ENCODE data around the gene CEMP1.
"Not testable (repeated sequence)": the region's sequence is repeated elsewhere in the genome, so short reads cannot be mapped to it uniquely, and the experiment has no call there.

CEMP1 gene

GRCh38 chr16:2535625-2536013 lies 4.4 kb upstream of the CEMP1 start:
- no peak for DNase-seq (ENCODE audit: low read depth in 2 of 2)

- not testable (repeated sequence) for DNase-seq (ENCODE audit: low read depth in 2 of 2)
Observed at GRCh38 chr16:2534335-2534734, 3.1 kb upstream of the CEMP1 start.

DNA sequence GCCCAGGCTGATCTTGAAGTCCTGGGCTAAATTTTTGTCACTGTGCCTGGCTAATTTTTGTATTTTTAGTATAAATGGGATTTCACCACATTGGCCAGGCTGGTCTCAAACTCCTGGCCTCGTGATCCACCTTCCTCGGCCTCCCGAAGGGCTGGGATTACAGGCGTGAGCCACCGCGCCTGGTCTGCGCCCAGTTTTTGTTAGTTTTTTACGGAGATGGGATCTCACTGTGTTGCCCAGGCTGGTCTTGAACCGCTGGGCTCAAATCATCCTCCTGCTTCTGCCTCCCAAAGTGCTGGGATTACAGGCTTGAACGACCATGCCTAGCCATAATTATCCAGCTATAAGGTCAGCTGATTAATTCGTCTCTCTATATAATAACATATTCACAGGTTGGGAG lies 2.7 kb upstream of the CEMP1 start:
- DNase-seq (ENCODE audit: low read depth in 2 of 2), result no peak

DNA sequence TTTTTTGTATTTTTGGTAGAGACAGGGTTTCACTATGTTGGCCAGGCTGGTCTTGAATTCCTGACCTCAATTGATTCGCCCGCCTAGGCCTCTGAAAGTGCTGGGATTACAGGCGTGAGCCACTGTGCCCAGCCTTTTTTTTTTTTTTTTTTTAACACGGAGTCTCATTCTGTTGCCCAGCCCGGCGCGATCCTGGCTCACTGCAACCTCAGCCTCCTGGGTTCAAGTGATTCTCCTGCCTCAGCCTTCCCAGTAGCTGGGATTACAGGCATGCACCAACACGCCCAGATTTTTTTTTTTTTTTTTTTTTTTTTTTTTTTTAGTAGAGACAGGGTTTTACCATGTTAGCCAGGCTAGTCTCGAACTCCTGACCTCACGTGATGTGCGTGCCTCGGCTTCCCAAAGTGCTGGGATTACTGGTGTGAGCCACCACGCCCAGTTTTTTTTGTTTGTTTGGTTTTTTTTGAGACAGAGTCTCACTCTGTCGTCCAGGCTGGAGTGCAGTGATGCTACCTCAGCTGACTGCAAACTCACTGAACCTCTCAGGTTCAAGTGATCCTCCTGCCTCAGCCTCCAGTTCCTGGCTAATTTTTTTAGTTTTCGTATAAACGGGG lies 2.0 kb upstream of the CEMP1 start:
- not testable (repeated sequence) for DNase-seq (ENCODE audit: low read depth in 2 of 2)

DNA sequence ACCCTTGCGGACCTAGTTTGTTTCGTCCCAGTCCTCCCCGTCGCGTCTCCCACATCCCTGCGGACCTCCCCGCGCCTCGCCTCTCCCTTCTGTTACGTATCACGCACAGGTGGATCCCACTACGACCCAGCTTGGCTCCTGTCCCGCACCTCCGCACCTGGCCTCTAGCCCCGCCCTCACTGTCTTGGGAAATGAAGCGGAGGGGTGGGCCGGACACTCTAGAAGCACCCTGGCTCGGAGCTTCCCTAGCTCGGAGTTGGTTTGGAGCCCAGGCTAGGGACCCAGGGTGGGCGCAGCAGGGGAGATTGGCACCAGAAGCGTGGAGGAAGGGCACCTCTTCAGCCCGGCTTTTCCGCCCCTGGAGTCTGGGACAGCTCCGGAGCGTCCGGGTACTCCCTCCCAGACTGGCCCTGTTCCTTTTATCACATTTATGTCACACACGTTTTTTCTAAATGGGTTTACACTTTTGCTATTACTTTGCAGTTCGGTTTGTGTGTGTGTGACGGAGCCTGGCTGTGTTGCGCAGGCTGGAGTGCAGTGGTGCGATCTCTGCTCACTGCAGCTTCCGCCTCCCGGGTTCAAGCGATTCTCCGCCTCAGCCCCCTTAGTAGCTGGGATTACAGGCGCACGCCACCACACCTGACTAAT lies 1.4 kb upstream of the CEMP1 start:
- peak in 1 of 2 donors; percentile 64 for DNase-seq (ENCODE audit: low read depth in 2 of 2)

- DNase-seq (ENCODE audit: low read depth in 2 of 2), result peak; percentile 98
Observed at GRCh38 chr16:2531696-2532493, 687 bp upstream of the CEMP1 start.

GRCh38 chr16:2530629-2531318 lies 434 bp downstream of the CEMP1 start:
- no peak for DNase-seq (ENCODE audit: low read depth in 2 of 2)

DNA sequence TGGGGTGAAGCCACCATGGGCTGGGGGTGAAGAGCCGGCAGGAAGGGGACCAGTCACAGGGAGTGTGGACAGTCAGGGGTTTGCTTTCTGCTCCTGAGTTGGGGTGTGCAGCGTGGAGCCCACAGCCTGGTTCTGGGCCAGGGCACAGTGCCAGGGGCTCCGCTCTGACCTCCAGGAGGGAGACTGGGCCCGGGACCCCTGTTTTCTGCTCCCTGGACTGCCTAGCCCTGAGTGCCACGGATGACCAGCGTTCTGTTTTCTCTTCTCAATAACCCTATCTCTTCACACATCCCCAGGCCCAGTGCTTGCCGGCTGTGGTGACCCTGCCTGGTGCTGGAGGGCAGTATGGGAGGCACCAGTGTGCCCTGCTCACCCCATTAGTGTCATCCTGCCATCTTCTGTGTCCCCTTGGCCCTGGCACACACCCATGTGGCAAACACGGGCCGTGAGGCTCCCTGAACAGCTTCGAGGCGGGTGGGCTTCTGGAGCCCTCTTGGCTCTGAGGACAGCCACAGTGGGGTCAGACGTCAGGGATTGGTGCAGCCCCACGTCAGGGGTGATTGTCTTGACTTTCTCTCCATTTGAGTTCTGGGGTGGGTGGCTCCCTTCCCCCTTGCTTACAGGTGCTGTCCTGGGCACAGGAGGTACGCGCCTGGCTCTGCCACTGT lies 1.1 kb downstream of the CEMP1 start:
- no peak for DNase-seq (ENCODE audit: low read depth in 2 of 2)

GRCh38 chr16:2529061-2529931 lies 1.9 kb downstream of the CEMP1 start:
- no peak for DNase-seq (ENCODE audit: low read depth in 2 of 2)

DNA sequence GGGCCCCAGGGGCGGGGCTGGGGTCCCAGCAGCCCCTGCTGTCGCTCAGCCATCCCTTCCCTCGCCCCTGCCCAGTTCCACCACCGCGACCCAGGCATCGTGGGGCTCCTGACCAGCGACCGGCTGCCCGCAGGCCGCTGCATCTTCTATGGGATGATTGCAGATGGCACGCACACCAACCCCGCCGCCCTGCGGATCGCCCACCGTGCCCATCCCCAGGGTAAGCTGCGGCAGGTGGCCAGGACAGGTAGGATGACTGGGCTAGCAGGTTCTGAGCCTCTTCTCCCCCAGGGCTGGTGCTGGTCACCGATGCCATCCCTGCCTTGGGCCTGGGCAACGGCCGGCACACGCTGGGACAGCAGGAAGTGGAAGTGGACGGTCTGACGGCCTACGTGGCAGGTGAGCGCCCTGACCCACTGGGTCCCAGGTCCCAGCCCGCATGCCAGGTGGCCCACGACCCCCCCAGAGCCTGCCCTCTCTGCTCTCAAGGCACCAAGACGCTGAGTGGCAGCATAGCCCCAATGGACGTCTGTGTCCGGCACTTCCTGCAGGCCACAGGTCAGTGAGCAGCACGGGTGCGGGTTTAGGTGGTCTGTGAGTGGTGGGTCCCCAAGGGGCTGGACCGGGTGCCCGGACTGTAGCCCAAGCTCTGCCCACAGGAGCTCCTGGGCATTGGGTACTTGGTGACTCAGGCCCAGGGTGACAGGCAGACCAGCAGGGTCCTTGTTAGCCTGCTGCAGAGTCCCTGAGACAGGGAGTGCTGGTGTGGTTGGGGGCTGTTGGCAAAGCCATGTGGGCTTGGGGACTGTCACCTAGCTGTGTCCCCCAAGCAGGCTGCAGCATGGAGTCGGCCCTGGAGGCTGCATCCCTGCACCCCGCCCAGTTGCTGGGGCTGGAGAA lies 2.8 kb downstream of the CEMP1 start:
- no peak for DNase-seq (ENCODE audit: low read depth in 2 of 2)

GRCh38 chr16:2527784-2528100 lies 3.5 kb downstream of the CEMP1 start:
- no peak for DNase-seq (ENCODE audit: low read depth in 2 of 2)

DNA sequence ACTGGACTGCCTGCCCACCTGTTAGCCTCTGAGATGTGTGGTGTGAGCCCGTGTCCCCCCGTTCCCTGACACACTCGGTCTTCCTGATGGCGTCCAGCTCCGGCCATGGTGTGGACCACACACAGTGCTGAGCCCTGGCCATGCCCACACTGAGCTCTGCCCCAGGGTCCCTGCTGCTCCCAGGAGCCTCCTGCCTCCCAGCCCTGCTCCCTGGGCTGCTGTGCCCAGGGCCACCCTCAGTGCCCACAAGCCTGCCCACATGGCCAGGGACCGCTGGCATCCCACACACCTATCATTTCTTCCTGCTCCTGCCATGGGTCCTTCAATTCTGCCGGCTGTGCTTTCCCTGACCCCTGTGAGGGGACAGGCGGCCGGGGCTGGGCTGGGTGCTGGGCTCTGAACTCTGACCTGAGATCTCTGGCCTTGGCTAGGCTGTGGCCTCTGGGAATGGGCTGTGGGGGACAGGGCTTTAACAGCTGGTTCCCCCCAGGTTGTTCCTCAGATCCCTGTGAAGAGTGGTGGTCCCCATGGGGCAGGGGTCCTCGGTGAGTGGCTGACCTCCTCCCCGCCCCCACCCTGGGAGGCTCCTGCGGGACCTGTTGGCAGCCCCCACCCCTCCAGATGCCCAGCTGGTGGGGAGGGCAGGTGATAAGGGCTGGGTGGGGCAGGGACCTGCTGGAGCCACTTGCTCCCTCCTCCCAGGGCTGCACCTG lies 4.0 kb downstream of the CEMP1 start:
- no peak for DNase-seq (ENCODE audit: low read depth in 2 of 2)

DNA sequence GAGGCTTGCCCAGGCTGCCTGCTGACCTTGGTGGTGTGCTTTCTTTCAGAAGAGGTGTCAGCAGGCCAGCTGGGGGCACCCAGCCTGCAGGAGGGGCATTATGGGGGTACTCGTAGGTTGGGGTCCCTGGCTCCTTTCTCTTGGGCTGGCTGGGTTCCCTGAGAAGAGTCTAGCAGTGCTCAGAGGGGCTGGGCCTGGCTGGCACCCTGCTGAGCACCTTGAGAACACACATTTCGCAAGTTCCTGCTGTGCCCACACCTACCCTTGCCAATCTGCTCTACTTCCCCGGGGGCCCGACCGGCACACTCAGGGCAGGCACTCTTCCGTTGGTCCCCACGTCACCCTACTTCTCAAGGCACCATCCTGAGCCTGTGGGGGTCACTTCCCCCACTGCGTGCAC lies 5.1 kb downstream of the CEMP1 start:
- no peak for DNase-seq (ENCODE audit: low read depth in 2 of 2)

DNA sequence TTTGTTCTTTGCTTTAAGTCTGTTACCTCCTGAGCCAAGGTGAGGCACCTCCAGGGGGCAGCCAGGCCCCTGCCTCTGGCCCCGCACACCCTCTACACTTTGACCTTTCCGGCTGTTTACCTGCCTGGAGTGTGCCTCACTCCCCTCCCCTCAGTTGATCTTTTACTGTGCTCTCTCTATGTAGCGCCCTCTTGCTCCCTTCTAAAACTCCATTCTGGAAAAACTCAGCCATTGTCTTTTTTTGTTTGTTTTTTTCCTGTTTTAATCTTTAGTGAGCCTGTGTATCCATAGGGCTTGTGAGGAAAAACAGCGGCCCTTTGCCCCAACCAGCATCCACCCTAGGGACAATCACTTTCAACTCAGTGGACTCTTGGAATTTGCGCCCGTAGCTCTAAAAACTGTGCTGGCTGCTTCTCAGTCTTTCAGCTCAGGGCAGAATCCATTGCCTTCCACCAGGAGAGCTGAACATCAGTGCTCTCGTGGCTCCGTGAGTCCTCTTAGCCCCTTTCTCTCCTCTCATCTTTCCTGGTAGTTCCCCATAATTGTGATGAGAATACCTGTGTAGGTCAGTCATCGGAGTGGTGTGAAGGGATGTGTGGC lies 6.8 kb downstream of the CEMP1 start:
- DNase-seq (ENCODE audit: low read depth in 2 of 2), result no peak

DNA sequence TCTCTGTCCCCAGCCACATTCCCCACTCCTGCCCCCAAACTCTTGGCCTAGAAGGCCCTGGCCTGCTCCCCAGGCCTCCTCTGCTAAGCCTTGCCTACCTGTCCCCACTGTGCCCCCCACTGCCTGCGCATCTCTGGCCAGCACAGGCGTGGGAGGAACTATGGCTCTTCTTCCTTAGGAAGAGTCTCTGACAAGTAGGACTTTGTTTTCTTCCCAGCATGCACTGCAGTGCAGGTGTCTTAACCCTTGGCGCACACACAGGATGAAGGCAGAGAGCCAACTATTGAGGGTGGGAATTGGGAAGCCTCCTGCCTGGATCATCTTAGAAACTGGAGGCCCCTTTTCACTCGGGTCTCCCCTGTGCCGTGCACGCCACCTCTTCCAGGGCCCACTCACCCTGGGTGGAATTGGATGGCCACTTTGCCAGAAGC lies 7.4 kb downstream of the CEMP1 start:
- DNase-seq (ENCODE audit: low read depth in 2 of 2), result no peak

GRCh38 chr16:2520784-2521531 lies 10.2 kb downstream of the CEMP1 start:
- DNase-seq (ENCODE audit: low read depth in 2 of 2), result no peak

- DNase-seq (ENCODE audit: low read depth in 2 of 2), result peak; percentile 78 to 83
Observed at GRCh38 chr16:2520097-2520783, 11.0 kb downstream of the CEMP1 start, which contains the start of gene AMDHD2. TSS of gene AMDHD2 (plus strand) at chr16:2520371. CDS start at chr16:2520459, 88 bp downstream.

Measured in stimulated activated CD8-positive, alpha-beta memory T cell treated with anti-CD3 and anti-CD28 coated beads, Interleukin-15, amount 100 ng/mL, for 48 hours (primary cell).